Thoracic aorta (tissue), 2 donors: Measurements from ENCODE around the gene WDFY1. TPM values are rescaled to one million over a fixed set of nuclear protein-coding genes. Genes with fewer than 3 reads are reported as not detected.
"Not testable (repeated sequence)": the region's sequence is repeated elsewhere in the genome, so short reads cannot be mapped to it uniquely, and the experiment has no call there.

Experiments
- ATAC-seq: fragments of 150-250 bp; one replicate; pipeline ENCODE4 v1.8.0; 2017; ENCODE audit warnings: low read depth; ENCODE audit not compliant: insufficient number of reproducible peaks, low FRiP score
- DNase-seq: peaks from one replicate; pipeline ENCODE4 v3.0.0-alpha.2; 2020; ENCODE audit warnings: low spot score
- H3K27ac ChIP-seq, 2 donors: fragments of 200-600 bp; sonication (generic); 1 replicate in 1 of 2; 2 replicates in 1 of 2; pipeline ENCODE4 v1.5.1; 2016; ENCODE audit warnings: mild to moderate bottlenecking in 2 of 2, moderate library complexity in 2 of 2
- H3K27me3 ChIP-seq: fragments of 200-600 bp; sonication (generic); replicated peaks from 2 replicates; pipeline ENCODE4 v1.6.0; 2016; ENCODE audit warnings: mild to moderate bottlenecking; ENCODE audit not compliant: insufficient read depth
- H3K36me3 ChIP-seq: fragments of 200-600 bp; sonication (generic); one replicate; pipeline ENCODE4 v1.5.1; 2016
- H3K4me1 ChIP-seq, 2 donors: fragments of 200-600 bp; sonication (generic); 1 replicate in 1 of 2; 2 replicates in 1 of 2; pipeline versions ENCODE4 v1.5.1 to v1.6.0; 2016; ENCODE audit warnings: low read depth in 2 of 2, mild to moderate bottlenecking in 1 of 2; ENCODE audit not compliant: control insufficient read depth in 1 of 2
- H3K4me3 ChIP-seq: fragments of 200-600 bp; sonication (generic); 2 replicates; pipeline ENCODE4 v1.5.1; 2016; ENCODE audit warnings: mild to moderate bottlenecking
- H3K9me3 ChIP-seq: fragments of 200-600 bp; sonication (generic); 2 replicates; pipeline ENCODE4 v1.5.1; 2016
- CTCF ChIP-seq: fragments of 200-600 bp; sonication (generic); IDR thresholded peaks from one replicate; pipeline ENCODE4 v1.5.1; 2019; ENCODE audit warnings: antibody characterized with exemption
- total RNA-seq, 2 donors: library from RNA; depleted of rRNA; stranded (reverse); fragments of >200 nt; gene quantifications; one replicate each; pipeline versions ENCODE4 v1.1.0 to v1.2.3, GENCODE V29; 2016

WDFY1 gene
- total RNA-seq, 2 donors from 2014 or later: 51.4 to 64.0 TPM

GRCh38 chr2:223880796-223881195 lies 64.3 kb downstream of the WDFY1 start:
- no peak for TF ChIP-seq CTCF
- H3K27ac ChIP-seq: no peak overlapping the region
- ATAC-seq (no peak), DNase-seq (no peak)
- no peaks in the 10 kb centered on the region for H3K4me1 ChIP-seq
- H3K27me3 ChIP-seq: no peaks in the 10 kb centered on the region
- no peaks in the 10 kb centered on the region for H3K9me3 ChIP-seq
- H3K4me3 ChIP-seq: no peak overlapping the region
- peaks cover 53% of the 10 kb centered on the region for H3K36me3 ChIP-seq

- no peaks in the 10 kb centered on the region for H3K9me3 ChIP-seq
- H3K27ac ChIP-seq: no peak overlapping the region
- H3K4me1 ChIP-seq: no peaks in the 10 kb centered on the region
- no peak overlapping the region for H3K4me3 ChIP-seq
- TF ChIP-seq CTCF: no peak
- DNase-seq (no peak), ATAC-seq (no peak)
- H3K27me3 ChIP-seq: no peaks in the 10 kb centered on the region
- H3K36me3 ChIP-seq: peaks cover 54% of the 10 kb centered on the region
Observed at GRCh38 chr2:223877721-223878410, 67.3 kb downstream of the WDFY1 start.

GRCh38 chr2:223873672-223874071 lies 71.5 kb downstream of the WDFY1 start:
- TF ChIP-seq CTCF: no peak
- Histone ChIP-seq H3K9me3 (no peaks in the 10 kb centered on the region), H3K4me1 (no peaks in the 10 kb centered on the region), H3K4me3 (no peak overlapping the region), H3K27ac (no peak overlapping the region), H3K36me3 (peaks cover 41% of the 10 kb centered on the region), H3K27me3 (no peaks in the 10 kb centered on the region)
- no peak for ATAC-seq
- DNase-seq: no peak

- peaks cover 32% of the 10 kb centered on the region for H3K36me3 ChIP-seq
- not testable (repeated sequence) for H3K27me3 ChIP-seq, DNase-seq, ATAC-seq, H3K27ac ChIP-seq, H3K4me3 ChIP-seq, H3K9me3 ChIP-seq, H3K4me1 ChIP-seq
Observed at GRCh38 chr2:223872772-223873171, 72.4 kb downstream of the WDFY1 start.

- not testable (repeated sequence) for H3K9me3 ChIP-seq, DNase-seq, H3K27me3 ChIP-seq, H3K27ac ChIP-seq, H3K4me3 ChIP-seq, ATAC-seq, H3K4me1 ChIP-seq
- peaks cover 29% of the 10 kb centered on the region for H3K36me3 ChIP-seq
Observed at GRCh38 chr2:223871661-223872060, 73.5 kb downstream of the WDFY1 start.

GRCh38 chr2:223870840-223871611 lies 74.1 kb downstream of the WDFY1 start:
- ATAC-seq (no peak), DNase-seq (no peak)
- Histone ChIP-seq H3K27me3 (no peaks in the 10 kb centered on the region), H3K4me3 (no peak overlapping the region), H3K9me3 (no peaks in the 10 kb centered on the region), H3K27ac (no peak overlapping the region), H3K36me3 (peaks cover 26% of the 10 kb centered on the region), H3K4me1 (no peaks in the 10 kb centered on the region)
- no peak for TF ChIP-seq CTCF
